ENCODE results near the gene ANK2. TPM values are rescaled to one million over a fixed set of nuclear protein-coding genes. Genes with fewer than 3 reads are reported as not detected.

ANK2 gene
- total and polyA plus RNA-seq, 2 experiments from 2014 or later: 49.4 to 190 TPM

GRCh38 chr4:113356453-113356852 is 307.0 kb downstream of the ANK2 start:
- no peak for TF ChIP-seq CTCF (IDR thresholded peaks at IDR 0.05; ENCODE audit: low read depth, low read length)
- H3K36me3 ChIP-seq: peaks cover 10% of the 10 kb centered on the region
- H3K4me3 ChIP-seq: no peak overlapping the region
- no peaks in the 10 kb centered on the region for H3K27me3 ChIP-seq
- H3K27ac ChIP-seq: no peak overlapping the region
- no peak for DNase-seq (ENCODE audit: low read depth in 1 of 2, low spot score in 1 of 2)
- H3K9me3 ChIP-seq (ENCODE audit: low read depth): no peaks in the 10 kb centered on the region
- no peaks in the 10 kb centered on the region for H3K4me1 ChIP-seq (ENCODE audit: low read depth)

GRCh38 chr4:113358784-113359183 is 309.3 kb downstream of the ANK2 start:
- Histone ChIP-seq H3K4me3 (no peak overlapping the region), H3K4me1 (ENCODE audit: low read depth) (no peaks in the 10 kb centered on the region), H3K27ac (no peak overlapping the region), H3K36me3 (peaks cover 11% of the 10 kb centered on the region), H3K27me3 (no peaks in the 10 kb centered on the region), H3K9me3 (ENCODE audit: low read depth) (no peaks in the 10 kb centered on the region)
- peak; percentile 13 for TF ChIP-seq CTCF (IDR thresholded peaks at IDR 0.05; ENCODE audit: low read depth, low read length)
- peak in 1 of 2 donors; percentile 18 for DNase-seq (ENCODE audit: low read depth in 1 of 2, low spot score in 1 of 2)

GRCh38 chr4:113365377-113365776 is 315.9 kb downstream of the ANK2 start:
- DNase-seq (ENCODE audit: low read depth in 1 of 2, low spot score in 1 of 2): no peak
- Histone ChIP-seq H3K4me1 (ENCODE audit: low read depth) (no peaks in the 10 kb centered on the region), H3K27ac (no peak overlapping the region), H3K27me3 (no peaks in the 10 kb centered on the region), H3K9me3 (ENCODE audit: low read depth) (no peaks in the 10 kb centered on the region), H3K36me3 (peaks cover 42% of the 10 kb centered on the region), H3K4me3 (no peak overlapping the region)
- no peak for TF ChIP-seq CTCF (IDR thresholded peaks at IDR 0.05; ENCODE audit: low read depth, low read length)

- Histone ChIP-seq H3K4me1 (ENCODE audit: low read depth) (no peaks in the 10 kb centered on the region), H3K36me3 (peaks cover 37% of the 10 kb centered on the region), H3K27ac (no peak overlapping the region), H3K4me3 (no peak overlapping the region), H3K9me3 (ENCODE audit: low read depth) (no peaks in the 10 kb centered on the region), H3K27me3 (no peaks in the 10 kb centered on the region)
- no peak for DNase-seq (ENCODE audit: low read depth in 1 of 2, low spot score in 1 of 2)
- TF ChIP-seq CTCF (IDR thresholded peaks at IDR 0.05; ENCODE audit: low read depth, low read length): no peak
Measured at GRCh38 chr4:113368056-113368455, 318.6 kb downstream of the ANK2 start.

GRCh38 chr4:113371111-113371510 is 321.7 kb downstream of the ANK2 start:
- no peak for DNase-seq (ENCODE audit: low read depth in 1 of 2, low spot score in 1 of 2)
- Histone ChIP-seq H3K4me3 (no peak overlapping the region), H3K4me1 (ENCODE audit: low read depth) (peaks cover 4% of the 10 kb centered on the region), H3K27ac (no peak overlapping the region), H3K9me3 (ENCODE audit: low read depth) (no peaks in the 10 kb centered on the region), H3K27me3 (no peaks in the 10 kb centered on the region), H3K36me3 (peaks cover 45% of the 10 kb centered on the region)
- TF ChIP-seq CTCF (IDR thresholded peaks at IDR 0.05; ENCODE audit: low read depth, low read length): no peak
